B cell (primary cell): ENCODE results near the gene CRTAP. TPM values are rescaled to one million over a fixed set of nuclear protein-coding genes. Genes with fewer than 3 reads are reported as not detected.

Experiments
- ATAC-seq: fragments of 200-7000 bp; cut with Tn5 transposase; one replicate; pipeline ENCODE4 v1.10.0; 2021; ENCODE audit warnings: low read depth, mild to moderate bottlenecking, moderate number of reproducible peaks, moderate library complexity
- CTCF ChIA-PET: fragments of 350-600 bp; sonication (Branson Sonifier 250); formaldehyde crosslinking; loops from one replicate; lab custom pipeline; 2021; ENCODE audit warnings: antibody characterized with exemption, inconsistent platforms; lab: Charles Lee
- POLR2A ChIA-PET: fragments of 350-600 bp; sonication (Branson Sonifier 250); formaldehyde crosslinking; loops from one replicate; lab custom pipeline; 2021; ENCODE audit warnings: antibody characterized with exemption; lab: Charles Lee
- DNase-seq: peaks from one replicate; pipeline ENCODE4 v3.0.0; 2013
- H2AFZ ChIP-seq: 2 replicates; pipeline ENCODE4 v1.6.1; 2012; ENCODE audit warnings: mild to moderate bottlenecking, low read depth, low read length; ENCODE audit not compliant: insufficient read depth, poor library complexity, severe bottlenecking
- H3K27ac ChIP-seq, 2 donors: 1 replicate in 1 of 2; 2 replicates in 1 of 2; pipeline ENCODE4 v1.5.1; 2012 to 2013; ENCODE audit warnings: low read length in 2 of 2, mild to moderate bottlenecking in 2 of 2, moderate library complexity in 1 of 2
- H3K27me3 ChIP-seq, 4 experiments: fragments of 200-600 bp in 1 of 4; sonication (generic) in 1 of 4; replicated peaks in 1 of 4; 1 replicate in 2 of 4; 2 replicates in 2 of 4; pipeline versions ENCODE4 v1.6.1 to v1.7.0; 2013 to 2016; ENCODE audit warnings: low read length in 3 of 4, mild to moderate bottlenecking in 2 of 4, mixed read lengths in 1 of 4, moderate library complexity in 1 of 4; ENCODE audit not compliant: insufficient read depth in 4 of 4, control insufficient read depth in 3 of 4; ENCODE audit errors: control extremely low read depth in 1 of 4
- H3K36me3 ChIP-seq, 2 experiments: replicated peaks in 1 of 2; 1 replicate in 1 of 2; 2 replicates in 1 of 2; pipeline versions ENCODE4 v1.6.1 to v1.7.1; 2013; ENCODE audit warnings: low read length in 1 of 2; ENCODE audit not compliant: insufficient read depth in 2 of 2, control insufficient read depth in 1 of 2; ENCODE audit errors: control extremely low read depth in 1 of 2, extremely low read depth in 1 of 2
- H3K4me1 ChIP-seq, 2 donors: fragments of 200-600 bp in 1 of 2; sonication (generic) in 1 of 2; 1 replicate in 1 of 2; 2 replicates in 1 of 2; pipeline versions ENCODE4 v1.5.1 to v1.6.1; 2013 to 2017; ENCODE audit warnings: low read length in 2 of 2; ENCODE audit not compliant: control insufficient read depth in 2 of 2, insufficient read depth in 2 of 2
- H3K4me2 ChIP-seq: replicated peaks from 2 replicates; pipeline ENCODE3; 2012; ENCODE audit warnings: mild to moderate bottlenecking, low read depth, low read length; ENCODE audit not compliant: poor library complexity, severe bottlenecking
- H3K4me3 ChIP-seq, 5 experiments: fragments of 200-600 bp in 1 of 5; sonication (generic) in 1 of 5; 1 replicate in 3 of 5; 2 replicates in 2 of 5; pipeline versions ENCODE4 v1.5.1 to v1.7.0; 2011 to 2016; ENCODE audit warnings: low read length in 4 of 5, mild to moderate bottlenecking in 4 of 5, low read depth in 2 of 5, control low read depth in 1 of 5, moderate library complexity in 1 of 5; ENCODE audit not compliant: insufficient read depth in 1 of 5; ENCODE audit errors: control extremely low read depth in 1 of 5, extremely low read depth in 1 of 5
- H3K79me2 ChIP-seq: fragments of 200-600 bp; sonication (generic); one replicate; pipeline ENCODE4 v1.6.0; 2016; ENCODE audit warnings: low read length; ENCODE audit not compliant: control insufficient read depth, insufficient read depth
- H3K9ac ChIP-seq: fragments of 200-600 bp; sonication (generic); 2 replicates; pipeline ENCODE4 v1.6.1; 2017; ENCODE audit warnings: mild to moderate bottlenecking, low read length, moderate library complexity
- H3K9me3 ChIP-seq, 3 donors: one replicate each; pipeline versions ENCODE4 v1.6.1 to v1.7.1; 2013; ENCODE audit warnings: low read length in 2 of 3; ENCODE audit not compliant: control insufficient read depth in 2 of 3, insufficient read depth in 1 of 3; ENCODE audit errors: control extremely low read depth in 1 of 3
- H4K20me1 ChIP-seq: 2 replicates; pipeline ENCODE4 v1.6.0; 2012; ENCODE audit warnings: mild to moderate bottlenecking, low read length; ENCODE audit not compliant: insufficient read depth, control insufficient read depth, poor library complexity, severe bottlenecking
- H3K27ac Mint-ChIP-seq: one replicate; pipeline ENCODE4 v1.8.0; 2021; ENCODE audit warnings: mixed read lengths
- H3K27me3 Mint-ChIP-seq: one replicate; pipeline ENCODE4 v1.8.0; 2021; ENCODE audit warnings: mixed read lengths
- H3K4me1 Mint-ChIP-seq: one replicate; pipeline ENCODE4 v1.8.0; 2021; ENCODE audit warnings: mixed read lengths
- H3K4me3 Mint-ChIP-seq: one replicate; pipeline ENCODE4 v1.8.0; 2021; ENCODE audit warnings: mixed read lengths
- H3K9me3 Mint-ChIP-seq: one replicate; pipeline ENCODE4 v1.8.0; 2022; ENCODE audit warnings: mixed read lengths; ENCODE audit not compliant: insufficient read depth
- CTCF ChIP-seq: fragments of 200-600 bp; IDR thresholded peaks from one replicate; pipeline ENCODE4 v1.8.0; 2022; ENCODE audit warnings: antibody characterized with exemption, mild to moderate bottlenecking
- EZH2 ChIP-seq: IDR thresholded peaks from 2 replicates; pipeline ENCODE4 v1.6.1; 2012; ENCODE audit warnings: borderline replicate concordance, low read depth, mild to moderate bottlenecking, moderate library complexity, low read length; ENCODE audit not compliant: insufficient read depth, poor library complexity, severe bottlenecking
- whole genome bisulfite sequencing: methylation state at CpG from one replicate; pipeline ENCODE4 v1.1.5; 2013; ENCODE audit warnings: missing lambda C conversion rate; ENCODE audit not compliant: insufficient coverage; 5-methylcytosine and 5-hydroxymethylcytosine counted together
- intact Hi-C: fragments of 100-400 bp; cut with micrococcal nuclease; formaldehyde crosslinking; loops from one replicate; pipeline ENCODE4 v1.10.0; 2022
- polyA plus RNA-seq: library from polyadenylated mRNA; depleted of rRNA; stranded (reverse); fragments of >200 nt; gene quantifications from 2 replicates; pipeline ENCODE4 v1.2.3, GENCODE V29; 2012
- total RNA-seq, 2 donors: library from RNA; stranded (reverse); fragments of 120-200 nt in 1 of 2; gene quantifications; 1 replicate in 1 of 2; 2 replicates in 1 of 2; pipeline versions ENCODE4 v1.2.3 to v1.2.4, GENCODE V29; 2013 to 2022

CRTAP gene
- total and polyA plus RNA-seq, 2 donors (not counting 1 experiment from before 2014, with no cell fraction given): 20.3 to 55.0 TPM

GRCh38 chr3:33173103-33173502 lies 59.3 kb downstream of the CRTAP start:
- POLR2A ChIA-PET: no interaction called here
- Histone ChIP-seq H3K27ac (no peak overlapping the region), H3K4me1 (no peaks in the 10 kb centered on the region), H3K4me2 (no peak overlapping the region), H3K9ac (no peak overlapping the region), H2AFZ (no peak overlapping the region), H3K4me3 (no peak overlapping the region), H4K20me1 (no peaks in the 10 kb centered on the region), H3K36me3 (no peaks in the 10 kb centered on the region), H3K9me3 (no peaks in the 10 kb centered on the region), H3K27me3 (no peaks in the 10 kb centered on the region), H3K79me2 (no peaks in the 10 kb centered on the region)
- intact Hi-C loops: no loop called here
- TF ChIP-seq EZH2: no peak
- TF ChIP-seq CTCF: no peak
- H3K27ac Mint-ChIP-seq: no peak overlapping the region
- CTCF ChIA-PET: no interaction called here
- H3K4me3 Mint-ChIP-seq: no peak overlapping the region
- peaks cover 3% of the 10 kb centered on the region for H3K4me1 Mint-ChIP-seq
- DNase-seq: no peak
- peaks cover 3% of the 10 kb centered on the region for H3K27me3 Mint-ChIP-seq
- WGBS: 100% methylated on average over 1 of the region's 2 CpGs
- no peak for ATAC-seq
- H3K9me3 Mint-ChIP-seq: no peaks in the 10 kb centered on the region

DNA sequence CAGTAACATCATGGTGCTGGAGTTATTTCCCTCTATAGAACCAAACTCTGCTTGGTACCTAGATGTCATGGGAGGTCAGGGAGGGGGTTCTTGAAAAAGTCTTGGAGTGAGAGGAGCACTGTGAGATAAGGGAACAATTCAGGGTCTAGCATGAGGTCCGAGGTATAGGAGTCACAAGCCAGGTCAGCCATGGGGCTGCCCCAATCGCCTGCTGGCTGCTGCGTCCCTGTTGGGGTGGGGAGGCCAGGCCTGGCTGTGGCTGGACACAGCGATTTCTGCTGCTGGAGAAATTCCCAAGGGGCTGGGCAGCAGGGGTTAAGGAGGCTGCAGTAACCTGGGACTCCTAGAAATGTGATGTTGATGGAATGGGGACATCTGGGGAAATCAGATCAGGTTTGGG lies 59.9 kb downstream of the CRTAP start:
- Histone ChIP-seq H3K27me3 (no peaks in the 10 kb centered on the region), H3K79me2 (no peaks in the 10 kb centered on the region), H3K36me3 (no peaks in the 10 kb centered on the region), H2AFZ (no peak overlapping the region), H3K27ac (no peak overlapping the region), H3K9me3 (peaks cover 0 to 5% (median 1%) of the 10 kb centered on the region in 3 donors), H3K9ac (no peak overlapping the region), H4K20me1 (no peaks in the 10 kb centered on the region), H3K4me1 (no peaks in the 10 kb centered on the region), H3K4me2 (no peak overlapping the region), H3K4me3 (no peak overlapping the region)
- 95% methylated on average over 4 of the region's 4 CpGs for WGBS
- no peak for TF ChIP-seq CTCF
- TF ChIP-seq EZH2: no peak
- DNase-seq (no peak), ATAC-seq (no peak)
- Mint-ChIP-seq H3K27me3 (peaks cover 4% of the 10 kb centered on the region), H3K4me3 (no peak overlapping the region), H3K9me3 (no peaks in the 10 kb centered on the region), H3K27ac (no peak overlapping the region), H3K4me1 (peaks cover 3% of the 10 kb centered on the region)
- ChIA-PET POLR2A (no interaction called here), CTCF (no interaction called here)
- intact Hi-C loops: no loop called here
